ENCODE results near the gene CCNO. TPM values are rescaled to one million over a fixed set of nuclear protein-coding genes. Genes with fewer than 3 reads are reported as not detected.

Gene CCNO, protein sequence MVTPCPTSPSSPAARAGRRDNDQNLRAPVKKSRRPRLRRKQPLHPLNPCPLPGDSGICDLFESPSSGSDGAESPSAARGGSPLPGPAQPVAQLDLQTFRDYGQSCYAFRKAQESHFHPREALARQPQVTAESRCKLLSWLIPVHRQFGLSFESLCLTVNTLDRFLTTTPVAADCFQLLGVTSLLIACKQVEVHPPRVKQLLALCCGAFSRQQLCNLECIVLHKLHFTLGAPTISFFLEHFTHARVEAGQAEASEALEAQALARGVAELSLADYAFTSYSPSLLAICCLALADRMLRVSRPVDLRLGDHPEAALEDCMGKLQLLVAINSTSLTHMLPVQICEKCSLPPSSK
- 0.16 TPM for total RNA-seq

DNA sequence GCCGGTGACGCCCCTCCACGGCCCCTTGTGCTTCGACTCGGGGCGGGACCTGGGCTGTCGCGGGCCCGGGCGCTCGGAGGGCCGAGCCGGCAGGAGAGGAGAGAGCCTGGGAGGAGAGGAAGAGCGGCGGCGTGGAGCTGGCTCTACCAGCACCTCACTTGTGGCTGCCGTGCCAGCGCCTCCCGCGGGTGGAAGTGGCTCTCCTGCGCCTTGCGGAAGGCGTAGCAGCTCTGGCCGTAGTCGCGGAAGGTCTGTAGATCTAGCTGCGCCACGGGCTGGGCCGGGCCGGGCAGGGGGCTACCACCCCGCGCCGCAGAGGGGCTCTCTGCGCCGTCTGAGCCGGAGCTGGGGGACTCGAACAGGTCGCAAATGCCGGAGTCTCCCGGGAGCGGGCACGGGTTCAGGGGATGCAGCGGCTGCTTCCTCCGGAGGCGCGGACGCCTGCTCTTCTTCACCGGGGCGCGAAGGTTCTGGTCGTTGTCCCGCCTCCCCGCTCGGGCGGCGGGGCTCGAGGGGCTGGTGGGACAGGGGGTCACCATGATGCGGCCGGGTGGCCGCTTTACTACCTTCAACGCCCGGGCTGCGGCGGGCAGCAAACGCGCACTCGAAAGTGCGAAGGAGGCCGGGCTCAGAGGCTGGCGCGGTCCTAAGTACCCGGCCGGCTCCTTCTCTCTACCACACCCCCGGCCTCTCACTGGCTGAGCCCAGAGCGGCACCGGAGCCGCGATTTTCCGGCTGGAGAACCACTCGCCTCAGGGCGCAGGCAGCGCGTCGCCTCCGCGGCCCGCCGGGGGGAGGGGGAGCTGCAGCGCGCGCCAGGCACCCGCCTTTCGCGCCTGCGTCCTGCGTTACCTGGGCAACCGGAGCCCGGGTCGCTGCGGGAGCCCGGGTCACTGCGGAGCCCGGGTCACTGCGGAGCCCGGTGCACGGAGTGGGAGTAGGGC, at the start of gene CCNO:
Gene CCNO (minus strand): TSS at position 624 of the 944 bp plus-strand sequence. CDS start 85 bp downstream, at position 539.
- DNase-seq: peak; percentile 68

DNA sequence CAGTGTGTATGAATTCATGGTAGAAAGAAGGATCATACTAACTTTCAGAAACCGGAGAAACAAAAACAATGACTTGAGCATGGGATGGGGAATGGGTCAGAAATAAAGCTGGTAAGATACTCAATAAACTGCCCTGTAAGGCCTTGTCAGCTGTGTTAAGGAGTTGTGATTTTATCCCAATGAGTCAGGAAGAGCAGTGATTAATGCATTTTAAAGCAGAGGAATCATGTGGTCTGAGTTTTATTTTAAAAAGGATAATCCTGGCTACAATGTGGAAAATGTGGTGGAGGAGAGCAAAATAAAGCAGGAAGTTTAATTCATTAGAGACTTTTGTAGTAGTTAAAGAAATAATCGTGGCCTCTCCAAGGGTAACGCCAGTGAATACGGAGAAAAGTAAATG, 45.4 kb upstream of the CCNO start:
- no peak for DNase-seq

DNA sequence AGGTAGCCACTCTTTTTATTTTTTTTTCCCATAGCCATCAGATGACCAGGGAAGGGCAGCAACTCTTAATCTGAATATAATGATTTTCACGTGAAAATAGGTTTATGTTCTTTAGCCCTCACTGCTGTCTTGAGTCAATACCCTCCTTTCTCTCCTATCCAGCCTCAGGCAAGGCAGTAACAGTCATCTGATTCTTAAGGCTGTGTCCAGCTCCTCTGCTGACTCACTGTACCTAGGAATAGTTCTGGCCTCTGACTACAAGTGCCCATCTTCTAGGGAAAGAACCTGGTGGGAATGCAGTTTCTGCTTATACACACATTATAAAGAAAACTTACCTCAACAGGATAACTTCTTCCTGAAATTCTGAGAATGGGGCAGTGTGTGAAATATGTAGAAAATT, 43.4 kb upstream of the CCNO start:
- no peak for DNase-seq

DNA sequence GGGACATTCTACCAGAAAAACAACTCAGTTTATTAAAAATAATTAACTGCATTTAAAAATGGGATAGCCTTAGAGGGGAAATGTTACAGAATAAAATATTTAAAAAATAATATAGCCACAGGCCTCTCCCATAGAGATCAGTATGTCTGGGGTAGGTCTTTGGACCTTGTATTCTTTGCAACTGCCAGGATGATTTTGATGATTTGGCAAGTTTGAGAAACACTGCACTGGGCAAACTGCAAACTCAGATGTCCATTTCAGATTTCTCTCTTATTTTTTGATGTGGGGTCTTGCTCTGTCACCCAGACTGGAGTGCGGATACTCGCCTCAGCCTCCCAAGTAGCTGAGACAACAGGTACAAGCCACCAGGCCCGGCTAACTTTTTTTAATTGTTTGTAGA, 24.9 kb upstream of the CCNO start:
- DNase-seq: no peak

DNA sequence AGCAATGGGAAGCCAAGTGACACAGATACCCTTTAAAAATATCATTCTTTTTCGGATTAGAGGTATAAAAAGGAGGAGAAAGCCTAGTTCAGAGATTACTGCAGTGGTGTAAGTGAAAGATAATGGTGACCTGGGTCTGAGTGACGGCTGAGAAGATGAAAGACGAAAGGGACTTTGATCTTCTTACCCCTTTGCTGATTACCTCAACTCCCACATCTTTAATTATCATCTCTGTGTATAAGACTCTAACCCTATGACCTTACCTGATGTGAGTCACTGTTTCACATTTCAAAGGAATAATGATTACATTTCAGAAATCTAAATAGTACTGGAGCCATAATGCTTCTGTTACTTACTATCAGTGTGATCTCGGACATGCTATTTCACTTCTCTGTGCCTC, 21.4 kb upstream of the CCNO start:
- DNase-seq: no peak

DNA sequence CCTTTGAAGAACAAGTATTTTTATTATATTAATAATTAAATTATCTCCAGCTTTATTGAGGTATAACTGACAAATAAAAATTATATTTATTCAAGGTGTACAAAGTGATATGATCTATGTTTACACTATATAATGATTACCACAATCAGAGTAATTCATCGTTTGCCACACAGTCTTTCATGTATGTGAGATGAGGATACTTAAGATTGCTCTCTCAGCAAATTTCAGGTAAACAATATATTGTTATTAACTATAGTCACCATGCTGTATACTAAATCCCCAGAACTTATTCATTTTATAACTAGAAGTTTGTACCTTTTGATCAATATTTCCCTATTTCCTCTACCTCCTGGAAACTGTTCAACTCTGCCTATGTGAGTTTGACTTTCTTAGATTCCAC, 16.7 kb upstream of the CCNO start:
- DNase-seq: no peak

DNA sequence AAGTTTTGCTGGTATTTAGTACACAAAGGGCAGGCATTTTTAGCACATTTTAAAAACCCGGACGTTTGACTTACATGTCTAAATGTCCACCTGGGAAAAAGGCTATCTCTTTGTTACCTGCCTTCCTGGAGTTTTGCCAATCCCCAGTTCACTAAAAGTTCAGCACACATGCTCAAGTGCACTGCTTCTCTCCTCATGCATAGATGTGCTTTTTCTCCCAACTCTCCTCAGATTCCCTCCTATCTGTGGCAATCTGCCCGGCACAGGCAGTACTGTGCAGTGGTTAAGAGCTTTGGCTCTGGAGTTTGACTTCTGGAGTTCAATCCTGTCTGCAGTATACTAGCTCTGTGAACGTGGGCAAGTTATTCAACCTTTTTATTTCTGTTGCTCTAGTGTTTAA, 8.3 kb upstream of the CCNO start:
- DNase-seq: no peak

DNA sequence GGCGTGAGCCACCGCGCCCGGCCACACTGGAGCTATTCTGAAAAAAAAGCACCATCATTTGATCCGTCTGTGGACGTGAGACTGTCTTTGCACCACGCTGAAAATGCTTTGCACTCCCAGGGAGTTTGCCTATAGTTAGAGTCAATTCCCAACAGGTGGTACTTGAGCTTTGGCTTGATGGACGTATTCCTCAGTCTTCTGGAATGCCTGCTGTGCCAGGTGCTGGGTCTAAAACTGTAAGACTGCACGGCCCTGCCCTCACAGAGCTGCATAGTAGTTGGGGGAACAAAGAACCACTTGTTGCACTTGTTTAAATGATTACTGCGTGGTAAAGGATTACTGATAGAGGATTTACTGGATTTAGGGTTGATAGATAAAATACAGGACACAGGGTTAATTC, 3.4 kb upstream of the CCNO start:
- DNase-seq: no peak

DNA sequence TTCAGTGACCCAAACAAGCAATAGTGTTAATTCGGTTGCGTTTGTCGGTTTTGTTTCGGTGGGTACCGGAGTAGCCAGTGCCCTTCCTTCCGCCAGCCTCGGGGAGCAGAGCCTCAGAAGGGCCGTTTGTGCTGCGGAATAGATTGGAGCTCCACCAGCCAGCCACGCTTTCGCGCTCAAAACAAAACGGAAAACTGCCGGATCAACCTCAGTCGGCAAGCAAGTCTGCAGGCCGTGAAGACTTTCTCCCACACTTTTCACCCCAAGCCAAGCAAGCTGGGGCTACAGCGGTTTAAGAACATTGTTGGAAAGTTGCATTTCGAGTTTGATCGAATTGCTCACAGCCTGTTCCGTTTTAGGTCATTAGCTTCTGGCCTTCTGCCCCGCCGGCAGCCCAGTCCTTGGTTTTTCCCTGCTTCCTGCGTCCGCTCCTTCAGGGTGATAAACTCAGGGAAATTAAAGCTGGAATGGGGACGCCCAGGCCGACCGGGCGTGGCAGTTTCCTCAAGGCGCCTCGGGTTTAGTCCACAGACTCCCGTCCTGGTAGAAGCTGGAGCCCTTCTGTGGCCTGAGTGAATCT, 803 bp upstream of the CCNO start:
- no peak for DNase-seq

DNA sequence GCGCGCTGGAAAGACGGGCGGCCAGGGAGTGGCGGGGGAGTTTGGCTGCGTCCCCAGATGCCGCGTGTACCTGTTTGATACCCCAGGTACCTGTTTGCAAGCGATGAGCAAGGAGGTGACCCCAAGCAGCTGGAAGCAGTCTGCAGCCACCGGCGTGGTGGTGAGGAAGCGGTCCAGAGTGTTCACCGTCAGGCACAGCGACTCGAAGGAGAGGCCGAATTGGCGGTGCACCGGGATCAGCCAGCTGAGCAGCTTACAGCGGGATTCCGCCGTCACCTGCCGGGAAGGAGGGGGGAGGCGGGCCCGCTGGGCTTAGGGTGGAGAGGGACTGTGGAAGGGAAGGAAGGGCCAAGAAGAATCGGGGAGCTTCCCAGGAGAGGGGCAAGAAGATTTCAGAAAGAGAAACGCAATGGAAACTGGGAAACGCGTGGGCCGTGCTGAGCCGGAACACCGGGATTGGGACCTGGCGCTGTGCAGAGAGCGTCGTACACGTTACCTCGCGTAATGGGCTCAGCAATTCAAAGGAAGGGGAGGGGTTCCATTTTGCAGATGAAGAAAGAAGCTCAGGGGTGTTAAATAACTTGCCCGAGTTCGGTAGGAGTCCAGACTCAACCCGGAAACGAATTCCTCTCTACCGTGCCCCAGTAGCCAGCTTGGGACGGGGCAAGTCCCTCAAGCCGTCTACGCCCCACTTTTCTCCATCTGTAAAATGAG, 980 bp downstream of the CCNO start:
- DNase-seq: no peak

DNA sequence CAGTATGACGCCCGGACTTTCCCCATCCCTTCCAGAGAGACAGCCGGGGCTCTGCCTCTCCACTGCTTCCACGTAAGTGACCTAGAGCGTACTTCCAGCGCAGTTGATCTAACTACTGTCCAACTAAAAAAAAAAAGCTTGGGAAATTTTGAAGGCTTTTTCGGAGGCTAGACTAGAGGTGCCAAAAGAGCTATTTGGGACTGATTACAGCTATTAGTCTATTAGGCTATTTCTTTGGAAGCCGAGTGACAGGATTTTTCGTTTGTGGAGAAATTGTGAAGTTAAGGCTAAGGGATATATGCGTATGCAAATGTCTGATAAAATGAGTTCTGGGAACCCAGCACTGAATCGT, 1.5 kb downstream of the CCNO start:
- DNase-seq: no peak

DNA sequence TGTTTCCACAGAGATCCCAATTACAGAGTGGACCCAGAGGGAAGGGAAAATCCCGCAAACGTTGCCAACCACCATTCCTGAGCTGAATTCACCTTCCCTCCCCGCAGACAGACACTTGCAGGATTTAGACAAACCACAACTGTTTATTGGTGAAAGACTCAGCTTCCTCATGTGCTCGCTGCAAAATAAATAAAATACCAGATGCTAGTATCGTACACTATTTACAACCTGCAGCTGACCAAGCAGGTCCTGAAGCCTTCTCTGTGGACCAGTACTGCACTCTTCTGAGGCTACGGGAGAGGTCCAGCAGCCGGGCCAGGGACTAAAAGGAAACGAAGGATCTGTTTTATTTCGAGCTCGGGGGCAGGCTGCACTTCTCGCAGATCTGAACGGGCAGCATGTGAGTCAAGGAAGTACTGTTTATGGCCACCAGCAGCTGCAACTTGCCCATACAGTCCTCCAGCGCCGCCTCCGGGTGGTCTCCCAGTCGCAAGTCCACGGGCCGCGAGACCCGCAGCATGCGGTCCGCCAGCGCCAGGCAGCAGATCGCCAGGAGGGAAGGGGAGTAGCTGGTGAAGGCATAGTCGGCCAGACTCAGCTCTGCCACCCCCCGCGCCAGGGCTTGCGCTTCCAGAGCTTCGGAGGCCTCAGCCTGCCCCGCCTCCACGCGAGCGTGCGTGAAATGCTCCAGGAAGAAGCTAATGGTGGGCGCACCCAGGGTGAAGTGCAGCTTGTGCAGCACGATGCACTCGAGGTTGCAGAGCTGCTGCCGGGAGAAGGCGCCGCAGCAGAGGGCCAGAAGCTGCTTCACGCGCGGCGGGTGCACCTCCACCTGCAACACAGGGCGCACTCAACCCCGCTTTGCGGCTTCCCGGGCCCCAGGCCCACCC, 2.1 kb downstream of the CCNO start:
- peak; percentile 24 for DNase-seq

DNA sequence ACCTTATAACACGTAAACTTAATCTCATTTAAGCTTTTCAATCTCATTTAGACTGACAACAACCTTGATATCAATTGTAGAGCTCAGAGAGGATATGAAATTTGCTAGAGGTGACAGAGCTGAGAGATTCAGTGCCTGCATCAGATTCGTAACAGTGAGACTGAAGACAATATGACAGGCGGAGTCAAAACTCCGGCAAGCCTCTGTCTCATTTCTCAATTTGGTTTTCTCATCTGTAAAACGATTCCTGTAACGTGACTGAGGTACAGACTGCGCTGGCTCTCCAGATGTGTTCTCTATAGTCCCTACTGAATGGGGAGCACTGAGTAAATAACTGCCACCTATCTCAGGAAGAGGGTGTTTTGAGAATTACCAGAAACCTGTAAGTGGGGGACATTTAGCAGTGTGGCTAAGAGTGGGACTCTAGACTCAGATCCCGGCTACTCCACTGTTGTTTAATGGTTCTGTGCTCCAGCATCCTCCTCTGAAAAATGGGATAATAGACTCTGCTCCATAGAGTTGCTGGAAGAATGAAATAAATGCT, 3.2 kb downstream of the CCNO start:
- no peak for DNase-seq

DNA sequence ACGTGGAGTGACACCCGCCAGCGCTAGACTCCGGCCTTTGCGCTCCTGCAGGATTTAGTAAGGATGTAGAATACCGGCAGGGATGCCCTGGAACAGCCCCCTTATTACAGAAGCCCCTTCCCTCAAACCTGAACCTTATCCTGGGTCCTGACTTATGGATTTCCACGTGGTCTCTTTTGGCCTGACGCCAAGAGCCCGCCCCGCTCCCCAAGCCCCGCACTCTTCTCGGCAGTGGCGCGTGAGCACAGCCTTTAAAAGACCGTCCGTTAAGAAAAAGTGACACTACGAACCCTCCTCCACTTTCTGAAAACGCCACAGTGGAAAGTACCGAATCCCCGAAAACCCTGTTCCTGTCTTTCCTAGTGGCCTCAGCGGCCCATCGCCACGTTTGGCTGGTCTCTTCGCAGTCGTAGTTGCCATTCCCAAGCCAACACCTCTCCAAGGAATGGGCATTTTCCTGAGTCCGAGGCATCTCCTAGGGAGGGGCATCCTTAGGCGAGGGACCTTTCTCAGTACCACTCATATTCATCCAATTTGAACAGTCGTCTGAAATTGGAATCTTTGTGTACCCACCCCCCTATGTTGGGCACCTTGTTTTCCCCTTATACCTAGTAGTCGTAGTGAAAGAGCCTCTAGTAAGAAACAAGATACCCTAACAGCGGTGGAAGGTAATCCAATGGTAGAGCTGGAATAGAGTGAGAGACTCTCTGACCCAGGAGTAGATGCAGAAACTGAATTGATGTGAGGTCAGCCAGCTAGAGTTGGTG, 5.6 kb downstream of the CCNO start:
- no peak for DNase-seq

DNA sequence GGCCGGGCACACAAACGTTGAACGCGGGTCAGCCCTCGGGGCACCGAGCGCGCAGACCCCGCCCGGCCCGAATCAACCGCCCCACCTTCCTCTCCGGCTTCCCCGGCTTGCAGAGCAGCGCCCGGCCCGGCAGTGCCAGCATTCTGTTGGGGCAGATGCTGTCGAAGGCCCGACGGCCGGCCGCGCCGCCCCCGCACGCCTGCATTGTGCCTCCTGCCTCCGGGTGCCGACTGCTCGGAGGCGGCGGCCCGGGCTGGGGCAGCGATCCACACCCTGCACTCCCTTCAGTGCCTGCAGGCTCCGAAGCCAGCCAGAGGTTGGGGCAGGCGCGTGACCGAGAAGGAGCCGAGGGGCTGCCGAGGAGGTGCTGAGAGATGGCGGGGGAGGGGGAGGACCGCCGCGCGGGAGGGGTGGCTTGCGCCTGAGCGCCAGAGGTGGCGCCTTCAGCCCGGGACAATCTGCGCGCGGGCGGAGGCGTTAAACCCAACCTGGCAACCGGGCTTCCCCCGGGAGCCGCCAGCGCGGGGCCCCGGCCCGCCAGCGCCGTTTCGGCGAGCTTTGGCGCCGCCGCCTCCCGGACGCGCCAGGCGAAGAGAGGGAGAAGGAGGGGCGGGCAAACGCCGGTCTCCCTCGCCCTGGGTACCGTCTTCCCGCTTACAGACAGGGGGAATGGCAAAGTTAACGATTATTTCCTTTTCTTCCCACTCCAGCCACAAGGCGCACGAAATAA, 6.3 kb downstream of the CCNO start, which contains the start of gene MCIDAS:
Gene MCIDAS (minus strand): TSS at position 382 of the 730 bp plus-strand sequence. CDS start 177 bp downstream, at position 205.
- DNase-seq: no peak

DNA sequence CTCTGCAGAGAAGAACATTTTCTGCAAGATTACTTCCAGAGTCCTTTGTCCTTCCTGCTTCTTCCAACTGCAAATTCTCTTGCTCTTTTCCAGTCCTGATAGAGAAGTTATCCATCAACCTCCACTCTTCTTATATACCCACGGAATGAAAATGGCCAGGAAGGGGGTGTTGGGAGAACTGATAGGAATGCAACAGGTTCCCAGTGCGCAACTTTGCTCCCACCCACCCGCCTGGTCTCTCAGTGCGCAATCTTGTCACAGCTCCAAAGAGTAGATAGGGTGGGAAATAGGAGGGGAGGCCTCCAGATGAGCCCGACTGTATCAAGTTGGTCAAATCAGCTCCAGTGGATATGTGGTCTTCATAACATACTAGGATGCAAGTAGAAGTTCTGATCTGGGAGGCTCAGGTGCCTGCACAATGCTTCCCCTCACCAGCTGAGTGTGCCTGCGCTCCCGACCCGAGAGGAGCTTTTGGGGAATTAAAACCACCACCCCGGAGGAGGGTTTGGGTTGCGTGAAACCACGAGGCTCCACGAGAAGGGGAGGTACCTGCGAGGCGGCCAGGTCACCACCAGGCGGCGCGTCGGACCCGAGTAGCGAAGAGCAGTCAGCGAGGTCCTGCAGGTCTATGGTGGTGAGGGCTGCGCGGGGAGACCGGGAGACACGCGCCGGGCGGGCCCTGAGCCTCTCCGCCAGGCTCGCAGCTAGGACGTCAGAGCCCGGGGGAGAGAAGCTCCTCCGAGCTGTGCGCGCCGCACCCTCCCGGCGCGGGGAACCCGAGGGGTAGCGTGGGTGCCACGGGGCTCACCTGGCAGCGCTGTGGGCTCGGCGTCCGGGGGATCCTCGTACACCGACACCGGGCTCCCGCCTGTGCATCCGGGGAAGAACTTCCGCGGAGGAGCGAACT, 7.1 kb downstream of the CCNO start:
- no peak for DNase-seq

DNA sequence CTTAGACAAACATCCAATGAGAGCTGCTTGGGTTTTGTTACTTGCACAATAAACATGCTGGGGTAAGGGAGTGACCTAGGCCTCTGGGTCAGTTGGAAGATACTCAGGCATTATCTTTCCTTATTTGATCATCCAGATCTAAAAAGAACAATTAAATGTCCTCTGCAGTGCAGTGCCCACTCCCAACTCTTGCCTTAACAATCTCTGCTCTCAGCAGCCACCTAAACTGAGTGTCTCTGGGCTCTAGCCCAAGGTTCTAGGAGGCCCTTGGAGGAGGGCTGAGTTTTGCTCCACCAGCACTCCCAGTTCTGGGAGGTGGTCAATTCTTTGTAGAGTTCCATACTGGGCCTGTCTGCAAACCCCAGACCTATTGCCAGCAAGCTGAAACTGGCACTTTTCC, 8.1 kb downstream of the CCNO start:
- no peak for DNase-seq

DNA sequence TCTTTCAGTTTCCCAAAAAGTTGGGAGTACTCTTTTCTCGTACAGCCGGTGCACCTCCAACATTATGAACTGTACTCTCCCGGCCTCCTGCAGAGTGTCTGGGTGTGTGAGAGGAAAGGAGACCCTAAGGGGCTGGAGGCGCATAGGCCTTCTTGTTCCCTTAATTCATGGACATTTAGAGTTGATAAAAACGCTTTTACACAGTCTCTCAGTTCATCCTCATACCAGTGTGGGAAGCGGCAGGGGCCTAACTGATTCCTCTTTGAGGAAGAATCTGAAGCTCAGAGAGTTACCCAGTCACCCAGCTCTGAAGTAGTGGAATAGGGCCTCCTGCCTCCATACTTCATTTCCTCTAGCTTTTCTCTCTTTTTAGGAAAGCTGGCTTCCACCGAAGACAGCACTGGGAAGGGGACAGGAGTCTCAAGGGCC, 9.6 kb downstream of the CCNO start:
- DNase-seq: no peak

Data from occipital lobe (tissue), 2 donors.